Measurements from ENCODE around the gene SLC9A9. TPM values are rescaled to one million over a fixed set of nuclear protein-coding genes. Genes with fewer than 3 reads are reported as not detected.

SLC9A9 gene
- total RNA-seq, 2 donors from 2014 or later = 4.3 to 5.2 TPM

DNA sequence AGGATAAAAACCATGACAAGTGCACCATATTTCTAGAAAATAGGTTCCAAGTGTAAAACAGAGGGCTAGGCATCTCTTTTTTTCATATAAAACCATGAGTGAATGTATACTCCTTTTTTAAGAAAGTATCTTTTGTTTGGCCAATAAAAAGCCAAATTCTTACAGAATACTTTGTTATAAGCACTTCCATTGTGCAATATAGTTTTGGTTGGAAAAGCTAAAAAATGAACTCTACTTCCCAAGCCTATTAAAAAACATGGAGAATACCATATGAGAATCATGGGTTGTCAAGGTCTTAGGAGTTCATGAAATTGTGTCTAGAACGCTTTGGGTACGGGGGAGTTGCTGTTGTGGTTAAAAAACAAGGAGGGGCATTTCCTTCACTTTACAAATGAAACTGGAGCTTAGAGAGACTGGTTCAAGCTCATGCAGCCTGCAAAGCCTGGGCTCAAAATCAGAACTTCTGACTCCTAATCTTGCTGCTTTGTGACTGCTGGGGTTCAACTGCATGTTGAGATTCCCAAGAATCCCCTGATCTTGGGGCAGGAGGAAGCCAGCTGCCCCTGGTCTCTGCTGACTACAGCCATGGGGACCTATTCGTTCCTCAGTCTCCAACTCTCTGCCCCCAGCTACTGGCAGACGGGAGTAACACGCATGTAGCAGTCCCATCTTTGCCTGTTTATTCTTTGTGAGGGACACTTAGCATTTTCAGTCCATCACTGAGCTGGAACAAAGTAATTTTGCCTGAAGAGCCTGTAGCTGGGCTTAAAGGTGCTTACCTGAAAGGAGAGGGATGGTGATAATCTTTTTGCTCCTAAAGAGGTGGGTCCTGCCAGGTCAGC is 499.6 kb downstream of the SLC9A9 start:
- Mint-ChIP-seq H3K27ac (no peak overlapping the region), H3K27me3 (ENCODE audit: low read depth) (no peaks in the 10 kb centered on the region)
- peak in 1 of 2 donors; percentile 19 for ATAC-seq (replicated peaks in 1 of 2)

DNA sequence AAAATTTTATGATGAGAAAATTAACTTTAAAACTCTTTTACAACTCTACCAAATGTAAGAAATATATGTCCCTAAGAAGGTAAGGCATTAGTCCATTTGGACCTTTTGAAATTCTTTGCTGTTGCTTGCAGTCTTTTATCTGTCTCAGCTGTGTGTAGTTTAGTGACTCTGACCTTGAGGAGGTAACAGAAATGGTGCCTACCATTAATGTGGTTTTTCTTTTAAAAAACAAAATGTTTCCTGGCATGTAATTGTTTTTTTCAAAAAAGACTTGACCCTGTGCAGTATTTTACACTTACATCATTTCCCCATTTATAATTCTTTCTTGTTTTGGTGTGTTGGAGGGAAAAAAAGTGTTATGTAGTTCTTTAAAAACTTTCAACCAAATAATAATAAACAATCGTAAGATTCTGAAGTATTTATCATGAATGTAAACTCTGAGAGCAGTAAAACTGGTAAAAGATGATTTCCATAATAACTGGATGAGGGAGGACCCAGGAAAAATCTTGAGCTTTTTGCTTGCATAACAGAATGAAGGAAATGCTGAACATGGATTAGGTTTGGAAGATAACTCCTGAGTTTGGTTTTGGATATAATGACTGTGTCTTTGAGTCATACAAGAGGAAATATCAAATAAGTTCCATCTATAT is 503.6 kb downstream of the SLC9A9 start:
- Mint-ChIP-seq H3K36me3 (ENCODE audit: insufficient read depth in 2 of 2) (peaks cover 0 to 2% of the 10 kb centered on the region in 2 donors), H3K4me1 (ENCODE audit: low read depth) (peaks cover 24% of the 10 kb centered on the region), H3K27ac (peak overlapping the region; percentile 25), H3K9me3 (peaks cover 0 to 5% of the 10 kb centered on the region in 2 donors), H3K4me3 (no peak overlapping the region), H3K27me3 (ENCODE audit: low read depth) (no peaks in the 10 kb centered on the region)
- DNase-seq = no peak
- no peak for ATAC-seq (replicated peaks in 1 of 2)

More for the DNA sequence above, 499.6 kb downstream of the SLC9A9 start:
- Mint-ChIP-seq H3K36me3 (ENCODE audit: insufficient read depth in 2 of 2) (peaks cover 0 to 2% of the 10 kb centered on the region in 2 donors), H3K4me1 (ENCODE audit: low read depth) (peaks cover 24% of the 10 kb centered on the region), H3K4me3 (no peak overlapping the region), H3K9me3 (peaks cover 0 to 5% of the 10 kb centered on the region in 2 donors)
- DNase-seq = no peak

DNA sequence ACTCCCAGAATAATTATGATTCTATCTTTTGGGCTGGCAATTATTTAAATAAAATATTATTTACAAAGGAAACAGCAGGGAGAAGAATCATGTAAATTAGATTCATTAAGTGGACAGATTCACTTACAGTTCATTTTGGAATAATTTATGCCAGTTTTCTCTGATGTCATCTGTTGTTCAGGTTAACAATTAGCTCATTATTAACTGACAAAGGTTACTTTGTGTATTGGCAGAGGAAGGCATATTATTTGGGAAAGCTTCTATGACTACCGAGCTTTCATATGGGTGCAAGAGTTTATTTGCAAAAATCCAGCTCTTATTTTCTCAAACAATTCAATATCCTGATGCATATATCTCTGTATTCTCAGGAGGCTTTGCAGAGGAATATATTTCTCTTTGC is 504.3 kb downstream of the SLC9A9 start:
- H3K4me3 Mint-ChIP-seq = no peak overlapping the region
- H3K9me3 Mint-ChIP-seq = peaks cover 0 to 5% of the 10 kb centered on the region in 2 donors
- peaks cover 0 to 2% of the 10 kb centered on the region in 2 donors for H3K36me3 Mint-ChIP-seq (ENCODE audit: insufficient read depth in 2 of 2)

DNA sequence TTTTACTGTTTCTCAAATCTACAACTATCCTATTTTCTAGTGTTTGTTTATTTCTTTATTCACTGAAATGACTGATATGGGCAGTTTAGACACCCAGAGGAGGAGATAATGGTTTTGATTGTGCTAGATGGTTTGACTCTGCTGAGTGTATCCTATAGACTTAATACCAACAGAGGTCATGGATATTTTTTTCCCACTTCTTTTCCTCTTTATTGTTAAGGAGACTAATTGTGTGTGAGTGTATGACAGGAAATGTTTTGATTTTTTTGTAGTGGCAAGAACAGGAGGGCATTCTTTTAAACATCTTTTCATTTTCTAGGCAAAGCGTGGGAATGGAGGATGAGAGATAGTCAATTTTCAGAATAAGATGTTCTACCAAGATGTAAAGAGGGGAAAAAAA is 505.2 kb downstream of the SLC9A9 start:
- Mint-ChIP-seq H3K9me3 (peaks cover 0 to 5% of the 10 kb centered on the region in 2 donors), H3K36me3 (ENCODE audit: insufficient read depth in 2 of 2) (peaks cover 0 to 2% of the 10 kb centered on the region in 2 donors), H3K4me3 (no peak overlapping the region), H3K4me1 (ENCODE audit: low read depth) (peaks cover 9% of the 10 kb centered on the region), H3K27me3 (ENCODE audit: low read depth) (no peaks in the 10 kb centered on the region), H3K27ac (no peak overlapping the region)
- no peak for DNase-seq
- ATAC-seq (replicated peaks in 1 of 2) = no peak

More for the DNA sequence above, 504.3 kb downstream of the SLC9A9 start:
- H3K27ac Mint-ChIP-seq = no peak overlapping the region
- DNase-seq = no peak
- ATAC-seq (replicated peaks in 1 of 2) = no peak
- peaks cover 17% of the 10 kb centered on the region for H3K4me1 Mint-ChIP-seq (ENCODE audit: low read depth)
- no peaks in the 10 kb centered on the region for H3K27me3 Mint-ChIP-seq (ENCODE audit: low read depth)

DNA sequence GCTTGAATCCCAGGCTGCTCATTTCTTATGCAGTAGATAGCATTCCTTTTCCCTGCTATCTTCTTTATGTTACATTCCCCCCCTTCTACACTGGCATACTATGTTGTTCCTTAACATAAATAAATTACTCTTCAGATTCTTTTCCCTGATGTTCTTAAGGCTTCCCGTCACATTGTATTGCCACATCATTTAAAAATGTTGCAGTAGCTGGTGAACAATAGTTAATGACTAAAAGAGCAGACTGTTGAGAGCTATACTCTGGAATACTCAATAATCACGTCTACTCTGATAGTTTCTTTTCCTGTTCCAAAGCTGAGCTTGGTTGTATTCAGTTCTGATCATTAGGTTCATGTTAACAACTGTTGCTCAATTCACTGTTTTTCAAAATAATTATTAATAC is 508.8 kb downstream of the SLC9A9 start:
- Mint-ChIP-seq H3K27ac (no peak overlapping the region), H3K27me3 (ENCODE audit: low read depth) (no peaks in the 10 kb centered on the region), H3K4me3 (no peak overlapping the region), H3K36me3 (ENCODE audit: insufficient read depth in 2 of 2) (no peaks in the 10 kb centered on the region), H3K4me1 (ENCODE audit: low read depth) (no peaks in the 10 kb centered on the region), H3K9me3 (no peaks in the 10 kb centered on the region)
- DNase-seq (no peak), ATAC-seq (replicated peaks in 1 of 2) (no peak)

DNA sequence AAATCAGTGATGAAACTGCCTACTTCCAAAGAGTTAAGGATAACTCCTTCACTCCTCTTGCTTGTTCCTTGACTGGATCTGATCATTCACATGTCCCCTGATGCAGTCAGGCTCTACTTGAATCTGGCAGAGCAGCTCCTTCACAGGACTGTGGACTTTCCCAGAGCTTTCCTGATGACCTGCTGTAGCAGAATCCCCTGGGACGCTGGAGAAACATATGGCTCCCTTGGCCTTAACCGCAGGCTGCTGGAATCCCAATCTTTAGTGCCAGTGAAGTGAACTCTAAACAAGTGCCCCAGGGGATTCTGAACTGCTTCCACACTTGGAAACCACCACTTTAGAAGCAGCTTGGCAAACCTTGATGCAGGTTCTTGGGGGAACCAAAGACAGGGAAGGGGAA is 510.9 kb downstream of the SLC9A9 start:
- no peak for ATAC-seq (replicated peaks in 1 of 2)
- no peaks in the 10 kb centered on the region for H3K27me3 Mint-ChIP-seq (ENCODE audit: low read depth)

DNA sequence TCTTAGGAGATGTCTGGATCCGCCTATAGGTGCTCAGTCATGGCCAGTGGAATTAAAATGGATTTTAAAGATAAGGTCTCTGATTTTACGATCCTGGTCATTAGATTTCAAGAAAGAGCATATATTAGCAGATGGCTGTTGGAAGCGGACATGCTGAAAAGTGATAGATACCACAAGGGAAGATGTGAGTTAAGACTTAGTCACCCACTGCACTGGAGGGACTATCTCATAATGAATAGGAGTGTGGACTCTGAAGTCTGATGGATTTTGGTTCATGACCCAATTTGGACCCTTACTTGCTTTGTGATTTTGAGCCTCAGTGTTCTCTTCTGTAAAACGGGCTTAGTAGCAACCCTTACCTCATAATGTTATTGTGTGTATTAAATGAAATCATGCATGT is 514.0 kb downstream of the SLC9A9 start:
- Mint-ChIP-seq H3K4me1 (ENCODE audit: low read depth) (no peaks in the 10 kb centered on the region), H3K27me3 (ENCODE audit: low read depth) (no peaks in the 10 kb centered on the region), H3K36me3 (ENCODE audit: insufficient read depth in 2 of 2) (no peaks in the 10 kb centered on the region), H3K27ac (no peak overlapping the region), H3K9me3 (no peaks in the 10 kb centered on the region), H3K4me3 (no peak overlapping the region)
- DNase-seq = no peak
- no peak for ATAC-seq (replicated peaks in 1 of 2)

More for the DNA sequence above, 510.9 kb downstream of the SLC9A9 start:
- Mint-ChIP-seq H3K9me3 (no peaks in the 10 kb centered on the region), H3K4me3 (no peak overlapping the region), H3K27ac (no peak overlapping the region), H3K36me3 (ENCODE audit: insufficient read depth in 2 of 2) (no peaks in the 10 kb centered on the region), H3K4me1 (ENCODE audit: low read depth) (no peaks in the 10 kb centered on the region)
- no peak for DNase-seq

DNA sequence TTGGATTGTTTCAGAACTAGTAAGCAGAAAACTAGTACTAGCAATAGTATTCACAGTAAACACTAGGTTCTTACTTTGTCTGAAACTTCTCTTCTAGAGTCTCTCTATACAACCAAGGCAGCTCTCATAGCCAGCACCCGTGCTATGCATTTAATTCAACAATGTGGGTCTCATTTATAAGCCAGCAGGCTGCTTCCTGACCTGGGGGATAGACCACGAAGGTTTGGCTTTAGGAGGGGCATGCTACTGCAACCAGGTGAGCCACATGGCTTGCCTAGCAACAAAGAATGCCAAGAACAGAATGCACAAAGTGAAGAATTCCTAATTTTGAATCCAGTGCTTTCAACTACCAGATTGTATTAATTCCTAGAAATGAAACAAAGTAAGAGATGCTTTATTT is 514.9 kb downstream of the SLC9A9 start:
- no peaks in the 10 kb centered on the region for H3K36me3 Mint-ChIP-seq (ENCODE audit: insufficient read depth in 2 of 2)
- H3K27ac Mint-ChIP-seq = no peak overlapping the region
- DNase-seq (no peak), ATAC-seq (replicated peaks in 1 of 2) (no peak)
- H3K4me3 Mint-ChIP-seq = no peak overlapping the region
- no peaks in the 10 kb centered on the region for H3K9me3 Mint-ChIP-seq
- no peaks in the 10 kb centered on the region for H3K27me3 Mint-ChIP-seq (ENCODE audit: low read depth)
- no peaks in the 10 kb centered on the region for H3K4me1 Mint-ChIP-seq (ENCODE audit: low read depth)

DNA sequence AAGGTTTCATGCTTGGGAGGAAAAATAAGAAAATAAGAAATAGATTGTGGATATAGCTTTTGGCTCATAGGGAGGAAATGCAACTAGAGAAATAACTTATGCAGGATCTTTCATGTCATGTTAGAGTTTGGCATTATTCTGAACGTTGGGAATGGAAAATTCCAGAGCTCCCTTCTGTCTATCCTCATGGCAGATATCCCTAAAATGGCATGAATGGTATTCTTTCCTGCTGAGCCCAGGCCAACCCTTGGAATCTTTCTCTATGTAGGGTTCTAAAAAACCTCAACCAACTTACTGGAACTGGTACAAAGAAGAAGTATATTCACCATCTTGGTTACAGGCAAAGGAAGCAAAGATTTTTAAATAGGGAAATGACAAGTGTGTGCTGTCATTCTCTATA is 516.2 kb downstream of the SLC9A9 start:
- Mint-ChIP-seq H3K4me1 (ENCODE audit: low read depth) (no peaks in the 10 kb centered on the region), H3K27me3 (ENCODE audit: low read depth) (no peaks in the 10 kb centered on the region), H3K4me3 (no peak overlapping the region), H3K27ac (no peak overlapping the region), H3K36me3 (ENCODE audit: insufficient read depth in 2 of 2) (no peaks in the 10 kb centered on the region), H3K9me3 (no peaks in the 10 kb centered on the region)
- ATAC-seq (replicated peaks in 1 of 2) = no peak
- no peak for DNase-seq

DNA sequence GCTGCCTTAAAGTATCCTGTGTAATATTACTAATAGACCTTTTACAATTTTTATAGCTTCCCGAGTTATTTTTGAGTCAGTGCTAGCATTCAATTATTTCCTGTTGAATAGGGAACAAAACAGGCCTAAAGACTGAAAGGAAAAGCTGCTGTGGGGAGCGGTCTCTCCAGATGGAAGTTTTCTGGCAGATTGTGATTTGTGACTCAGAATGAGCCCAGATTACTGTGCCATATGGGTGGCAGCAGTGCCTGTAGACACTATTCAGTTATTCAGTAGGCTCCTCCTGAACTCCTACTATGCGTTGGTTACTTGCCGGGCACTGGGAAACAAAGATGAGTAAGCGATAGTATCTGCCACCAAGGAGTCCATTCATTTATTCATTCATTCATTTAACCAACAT is 516.9 kb downstream of the SLC9A9 start:
- Mint-ChIP-seq H3K9me3 (no peaks in the 10 kb centered on the region), H3K4me1 (ENCODE audit: low read depth) (no peaks in the 10 kb centered on the region), H3K4me3 (no peak overlapping the region), H3K36me3 (ENCODE audit: insufficient read depth in 2 of 2) (no peaks in the 10 kb centered on the region), H3K27me3 (ENCODE audit: low read depth) (no peaks in the 10 kb centered on the region), H3K27ac (no peak overlapping the region)
- DNase-seq (no peak), ATAC-seq (replicated peaks in 1 of 2) (no peak)

DNA sequence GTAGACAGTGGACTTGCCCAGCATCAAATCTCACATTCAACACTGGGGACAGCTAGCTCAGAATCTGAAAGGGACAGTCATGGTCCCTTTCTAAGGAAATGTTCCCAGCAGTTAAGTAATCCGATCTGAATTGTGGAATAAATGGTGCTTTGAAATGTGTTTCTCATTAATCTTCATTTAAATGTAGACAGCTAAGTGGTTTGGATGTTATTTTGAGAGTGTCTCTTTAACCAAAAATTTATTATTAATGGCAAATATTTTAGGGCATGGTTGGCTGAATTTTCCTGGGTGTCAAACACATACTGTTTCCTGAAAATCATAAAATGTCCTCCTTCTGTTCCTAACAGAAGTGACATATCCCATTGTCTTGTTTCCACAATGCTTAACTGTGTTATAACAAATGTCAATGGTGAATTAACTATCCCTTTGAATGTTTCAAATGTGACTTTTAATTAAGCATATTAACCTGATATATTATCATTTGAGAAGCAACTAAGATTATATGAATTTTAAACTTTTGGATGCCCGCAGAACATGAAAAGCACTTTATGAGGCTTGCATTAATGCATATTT is 517.9 kb downstream of the SLC9A9 start:
- ATAC-seq (replicated peaks in 1 of 2) (no peak), DNase-seq (no peak)
- Mint-ChIP-seq H3K27me3 (ENCODE audit: low read depth) (no peaks in the 10 kb centered on the region), H3K36me3 (ENCODE audit: insufficient read depth in 2 of 2) (no peaks in the 10 kb centered on the region), H3K4me1 (ENCODE audit: low read depth) (no peaks in the 10 kb centered on the region), H3K4me3 (no peak overlapping the region), H3K27ac (no peak overlapping the region), H3K9me3 (no peaks in the 10 kb centered on the region)

DNA sequence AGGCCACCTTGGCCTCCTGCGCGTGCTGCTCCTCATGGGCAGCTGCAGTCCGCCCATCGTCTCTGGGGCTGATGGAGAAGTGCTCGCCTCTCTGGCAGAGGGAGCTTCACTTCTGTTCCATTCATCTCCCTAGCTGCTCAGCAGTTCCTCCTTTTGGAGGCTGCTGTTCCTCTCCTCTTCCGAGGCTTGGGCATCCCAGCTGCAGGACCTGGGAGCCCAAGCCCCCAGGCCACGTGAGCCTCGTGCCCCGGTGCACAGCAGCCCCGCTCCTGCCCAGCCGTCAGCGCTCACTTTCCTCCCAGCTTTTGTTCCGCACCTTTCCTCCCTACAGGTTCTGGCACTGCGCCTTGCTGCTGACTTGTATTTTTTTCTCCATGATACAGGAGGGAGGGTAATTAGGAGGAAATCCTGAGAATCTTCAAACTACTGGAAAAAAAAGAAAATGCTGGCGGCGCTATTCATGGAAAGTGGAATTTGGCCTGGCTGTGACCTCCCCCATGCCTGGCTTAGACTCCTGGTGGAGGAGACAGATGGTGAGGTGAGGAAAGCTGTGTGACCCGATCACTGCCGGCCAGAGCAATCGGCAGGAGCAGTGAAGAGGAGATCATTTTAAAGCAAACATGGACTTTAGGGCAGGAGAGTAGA is 518.6 kb downstream of the SLC9A9 start:
- Mint-ChIP-seq H3K27me3 (ENCODE audit: low read depth) (no peaks in the 10 kb centered on the region), H3K36me3 (ENCODE audit: insufficient read depth in 2 of 2) (no peaks in the 10 kb centered on the region), H3K4me3 (no peak overlapping the region), H3K27ac (no peak overlapping the region), H3K9me3 (no peaks in the 10 kb centered on the region), H3K4me1 (ENCODE audit: low read depth) (no peaks in the 10 kb centered on the region)
- DNase-seq = no peak
- ATAC-seq (replicated peaks in 1 of 2) = no peak

DNA sequence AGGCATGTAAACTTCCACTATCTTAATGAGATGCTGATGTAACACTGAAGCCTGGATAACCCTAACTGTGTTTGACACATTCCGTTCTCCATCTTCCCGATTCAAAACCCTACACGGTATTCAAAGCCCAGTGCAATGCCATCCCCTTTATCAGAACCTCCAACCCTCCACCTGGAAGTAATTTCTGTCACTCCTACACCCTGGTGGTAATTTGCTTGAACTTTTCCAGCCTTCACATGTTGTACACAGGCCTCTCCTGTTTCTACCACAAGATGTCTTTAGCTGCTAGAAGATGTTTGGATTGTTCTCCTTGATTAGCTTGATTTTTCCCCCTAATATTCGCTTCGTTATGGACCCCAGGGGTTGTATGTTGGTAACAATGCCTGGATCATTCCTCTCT is 519.8 kb downstream of the SLC9A9 start:
- Mint-ChIP-seq H3K27ac (no peak overlapping the region), H3K9me3 (no peaks in the 10 kb centered on the region), H3K4me3 (no peak overlapping the region), H3K4me1 (ENCODE audit: low read depth) (no peaks in the 10 kb centered on the region), H3K27me3 (ENCODE audit: low read depth) (no peaks in the 10 kb centered on the region), H3K36me3 (ENCODE audit: insufficient read depth in 2 of 2) (no peaks in the 10 kb centered on the region)
- no peak for DNase-seq
- ATAC-seq (replicated peaks in 1 of 2) = no peak
